MCF 10A (cell line): ENCODE measurements around the gene TRIM67. TPM values are rescaled to one million over a fixed set of nuclear protein-coding genes. Genes with fewer than 3 reads are reported as not detected.

Experiments
- BruUV-seq: library from RNA; stranded (reverse); fragments of 400-500 nt; replicated peaks from 2 replicates; lab custom pipeline; 2021; lab: Mats Ljungman, UMichigan
- CTCF ChIA-PET: fragments of 300-600 bp; sonication (Branson Sonifier 250); formaldehyde crosslinking; extraction: SDS; loops from one replicate; lab custom pipeline; 2021; ENCODE audit warnings: antibody characterized with exemption, inconsistent platforms; lab: Yijun Ruan, JAX
- POLR2A ChIA-PET: fragments of 300-600, 350-650 bp; sonication (Branson Sonifier 250); formaldehyde crosslinking; extraction: SDS; loops from one replicate; lab custom pipeline; 2020; ENCODE audit warnings: antibody characterized with exemption, inconsistent platforms; lab: Yijun Ruan, JAX
- DNase-seq: peaks from one replicate; pipeline ENCODE4 v3.0.0-alpha.2; 2018; ENCODE audit not compliant: unreplicated experiment
- H3K27ac Mint-ChIP-seq: one replicate; pipeline ENCODE4 v1.8.0; 2022; ENCODE audit warnings: mild to moderate bottlenecking, low read depth, mixed read lengths; ENCODE audit not compliant: unreplicated experiment
- H3K27me3 Mint-ChIP-seq: one replicate; pipeline ENCODE4 v1.8.0; 2022; ENCODE audit warnings: mixed read lengths; ENCODE audit not compliant: insufficient read depth, unreplicated experiment
- H3K36me3 Mint-ChIP-seq: one replicate; pipeline ENCODE4 v1.8.0; 2022; ENCODE audit warnings: mild to moderate bottlenecking, moderate library complexity, mixed read lengths; ENCODE audit not compliant: insufficient read depth, unreplicated experiment
- H3K4me1 Mint-ChIP-seq: one replicate; pipeline ENCODE4 v1.8.0; 2022; ENCODE audit warnings: mixed read lengths; ENCODE audit not compliant: insufficient read depth, unreplicated experiment
- H3K4me3 Mint-ChIP-seq: one replicate; pipeline ENCODE4 v1.8.0; 2022; ENCODE audit warnings: mild to moderate bottlenecking, moderate library complexity, mixed read lengths; ENCODE audit not compliant: unreplicated experiment
- H3K9me3 Mint-ChIP-seq: one replicate; pipeline ENCODE4 v1.8.0; 2022; ENCODE audit warnings: mixed read lengths; ENCODE audit not compliant: unreplicated experiment
- CTCF ChIP-seq: fragments of 200-600 bp; IDR thresholded peaks from one replicate; pipeline ENCODE4 v1.8.0; 2022; ENCODE audit warnings: antibody characterized with exemption, mild to moderate bottlenecking; ENCODE audit not compliant: unreplicated experiment
- intact Hi-C: fragments of 100-400 bp; cut with micrococcal nuclease; formaldehyde crosslinking; loops from 2 replicates; pipeline ENCODE4 v1.14.1; 2022
- total RNA-seq: library from RNA; stranded (reverse); gene quantifications from 2 replicates; pipeline ENCODE4 v1.2.3, GENCODE V29; 2022

TRIM67 gene
- total RNA-seq, 1 experiment from 2014 or later, result not detected

GRCh38 chr1:231201375-231201978, 39.6 kb downstream of the TRIM67 start:
- intact Hi-C loops, result no loop called here

GRCh38 chr1:231201979-231202633, 40.2 kb downstream of the TRIM67 start:
- Mint-ChIP-seq H3K27ac (no peak overlapping the region), H3K4me3 (no peak overlapping the region), H3K9me3 (no peaks in the 10 kb centered on the region), H3K36me3 (no peaks in the 10 kb centered on the region), H3K4me1 (no peaks in the 10 kb centered on the region), H3K27me3 (peaks cover 53% of the 10 kb centered on the region)
- no peak for DNase-seq
- ChIA-PET POLR2A (interaction anchor here (0.8 kb wide), 1 partner anchor 30 kb away, joined by 4 read pairs; no protein-coding TSS in a partner anchor), CTCF (interaction anchor here (0.7 to 4.4 kb wide), 2 partner anchors 9 to 102 kb away, joined by 6 to 24 read pairs; no protein-coding TSS in a partner anchor)
- TF ChIP-seq CTCF, result no peak
- intact Hi-C loops, result no loop called here
- BruUV-seq, result no TSS peak

More at GRCh38 chr1:231201375-231201978, 39.6 kb downstream of the TRIM67 start:
- no peaks in the 10 kb centered on the region for H3K4me1 Mint-ChIP-seq
- no peaks in the 10 kb centered on the region for H3K36me3 Mint-ChIP-seq
- H3K9me3 Mint-ChIP-seq, result no peaks in the 10 kb centered on the region
- TF ChIP-seq CTCF, result no peak
- no TSS peak for BruUV-seq
- H3K27ac Mint-ChIP-seq, result no peak overlapping the region
- no peak for DNase-seq
- H3K4me3 Mint-ChIP-seq, result no peak overlapping the region
- POLR2A ChIA-PET, result no interaction called here
- H3K27me3 Mint-ChIP-seq, result peaks cover 53% of the 10 kb centered on the region
- CTCF ChIA-PET, result interaction anchor here (0.5 to 4.4 kb wide), 2 partner anchors 10 to 93 kb away, joined by 3 to 24 read pairs; no protein-coding TSS in a partner anchor

- intact Hi-C loops, result no loop called here
- Mint-ChIP-seq H3K4me1 (no peaks in the 10 kb centered on the region), H3K27ac (no peak overlapping the region), H3K36me3 (no peaks in the 10 kb centered on the region), H3K4me3 (no peak overlapping the region), H3K27me3 (peaks cover 53% of the 10 kb centered on the region), H3K9me3 (no peaks in the 10 kb centered on the region)
- TF ChIP-seq CTCF, result no peak
- DNase-seq, result no peak
- no TSS peak for BruUV-seq
- ChIA-PET POLR2A (interaction anchor here (0.5 kb wide), 1 partner anchor 31 kb away, joined by 3 read pairs; no protein-coding TSS in a partner anchor), CTCF (interaction anchor here (0.6 to 4.4 kb wide), 5 partner anchors 8 to 109 kb away, joined by 3 to 24 read pairs (median 4); no protein-coding TSS in a partner anchor)
These were observed 41.6 kb downstream of the TRIM67 start for GRCh38 chr1:231203259-231204057.
